ENCODE measurements around the gene FRRS1. TPM values are rescaled to one million over a fixed set of nuclear protein-coding genes. Genes with fewer than 3 reads are reported as not detected.

FRRS1 gene
- total and polyA plus RNA-seq, 10 of the 15 experiments (the other 5 are each of a cell fraction or from before 2014, with no cell fraction given) = 0.13 to 18.9 (median 8.0) TPM

DNA sequence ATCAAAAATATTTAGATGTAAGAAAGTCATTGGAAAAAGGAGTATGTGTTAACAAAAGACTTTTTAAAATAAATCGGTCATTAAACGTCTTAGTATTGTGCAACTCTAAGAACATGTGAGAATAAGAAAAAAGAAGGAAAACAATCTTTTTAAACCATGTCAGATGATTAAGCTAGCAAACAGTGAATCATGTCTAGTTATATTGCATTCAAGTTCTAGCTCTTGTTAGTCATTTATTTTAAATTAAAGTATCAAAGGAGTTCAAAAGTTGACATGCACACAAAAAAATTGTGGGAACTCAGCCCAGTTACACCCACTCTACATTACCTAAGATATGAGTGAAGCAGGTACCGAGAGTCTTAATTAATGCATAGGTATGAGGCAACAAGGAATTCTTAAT is 9.8 kb downstream of the FRRS1 start (continued):
- TF ChIP-seq RCOR1 (conservative IDR thresholded peaks at IDR 0.05; ENCODE audit: low read depth, low read length) (no peak), RFX5 (IDR thresholded peaks at IDR 0.05; ENCODE audit: low read depth, low read length) (no peak), LARP7 (IDR thresholded peaks at IDR 0.05) (no peak), DPF2 (IDR thresholded peaks at IDR 0.05) (no peak), ZSCAN29 (IDR thresholded peaks at IDR 0.05) (no peak)

DNA sequence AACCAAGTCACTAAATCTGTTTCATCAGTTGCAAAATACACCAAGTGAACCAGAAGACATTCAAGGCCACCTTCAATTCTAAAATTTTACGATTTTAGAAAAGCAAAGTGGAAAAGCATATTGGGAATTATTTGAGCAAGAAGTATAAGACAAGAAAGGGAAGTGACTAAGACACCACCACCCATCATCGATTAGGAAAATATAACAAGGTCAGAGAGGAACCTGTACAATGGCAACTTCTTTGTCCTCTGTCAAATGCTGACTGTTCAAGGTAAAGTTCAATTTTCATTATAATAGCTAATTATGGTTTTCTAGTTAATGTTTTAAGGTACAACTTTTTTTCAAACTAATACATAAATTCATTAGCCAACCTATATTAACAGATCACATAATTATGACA is 10.8 kb downstream of the FRRS1 start:
- peaks cover 4% of the 10 kb centered on the region; the same call in 2 of the 3 replicates for H3K9me3 ChIP-seq (replicated peaks; ENCODE audit: control insufficient read depth, insufficient read depth, low read length)
- H3K79me2 ChIP-seq (ENCODE audit: control insufficient read depth, insufficient read depth, low read length) = peaks cover 54% of the 10 kb centered on the region
- in situ Hi-C loops (cut with MboI) = loop anchor here (25.0 kb wide), 2 partner anchors 1632 to 1843 kb away; partner anchors contain the start of gene DPYD
- intact Hi-C loops (cut with micrococcal nuclease; ENCODE audit: unreplicated experiment) = no loop called here
- H3K27ac ChIP-seq (ENCODE audit: control insufficient read depth, insufficient read depth) = no peak overlapping the region
- no peaks in the 10 kb centered on the region; a peak in 1 of 4 replicates for H3K36me3 ChIP-seq (ENCODE audit: control insufficient read depth in 2 of 2, insufficient read depth in 2 of 2, low read length in 1 of 2)
- POLR2A ChIA-PET = interaction anchor here (1.6 to 1.7 kb wide), 2 partner anchors 11 to 31 kb away, joined by 4 to 6 read pairs; partner anchors contain the start of gene FRRS1
- H2AFZ ChIP-seq (ENCODE audit: control insufficient read depth, low read depth, low read length) = no peak overlapping the region
- DNase-seq (ENCODE audit: low read depth, low spot score) (no peak), ATAC-seq (0 out of 3 replicates have a peak, but pooled peaks have one; percentile 13), FAIRE-seq (no peak)
- WGBS (ENCODE audit: insufficient coverage, insufficient replicate concordance, low lambda C conversion rate, missing lambda C conversion rate) = 37% methylated on average over 2 of the region's 2 CpGs
- no peaks in the 10 kb centered on the region for H4K20me1 ChIP-seq (ENCODE audit: control insufficient read depth, insufficient read depth)
- TF ChIP-seq SPI1 (IDR thresholded peaks at IDR 0.05; ENCODE audit: borderline replicate concordance, insufficient read depth, low read depth, low read length) = peak; percentile 37; the same call in 1 of the 2 replicates
- TF ChIP-seq, protein P1, sequence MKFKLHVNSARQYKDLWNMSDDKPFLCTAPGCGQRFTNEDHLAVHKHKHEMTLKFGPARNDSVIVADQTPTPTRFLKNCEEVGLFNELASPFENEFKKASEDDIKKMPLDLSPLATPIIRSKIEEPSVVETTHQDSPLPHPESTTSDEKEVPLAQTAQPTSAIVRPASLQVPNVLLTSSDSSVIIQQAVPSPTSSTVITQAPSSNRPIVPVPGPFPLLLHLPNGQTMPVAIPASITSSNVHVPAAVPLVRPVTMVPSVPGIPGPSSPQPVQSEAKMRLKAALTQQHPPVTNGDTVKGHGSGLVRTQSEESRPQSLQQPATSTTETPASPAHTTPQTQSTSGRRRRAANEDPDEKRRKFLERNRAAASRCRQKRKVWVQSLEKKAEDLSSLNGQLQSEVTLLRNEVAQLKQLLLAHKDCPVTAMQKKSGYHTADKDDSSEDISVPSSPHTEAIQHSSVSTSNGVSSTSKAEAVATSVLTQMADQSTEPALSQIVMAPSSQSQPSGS (IDR thresholded peaks at IDR 0.05; ENCODE audit: low read length) = no peak
- CTCF ChIA-PET = interaction anchor here (1.1 to 4.7 kb wide), 2 partner anchors 10 to 12 kb away, joined by 3 to 40 read pairs; partner anchors contain the start of gene FRRS1
- no peaks in the 10 kb centered on the region for H3K27me3 ChIP-seq (replicated peaks in 1 of 2; ENCODE audit: control insufficient read depth in 2 of 2, insufficient read depth in 2 of 2, low read length in 1 of 2)
- SMC1A ChIA-PET (ENCODE audit: uncharacterized antibody, unreplicated experiment) = interaction anchor here (0.9 to 8.1 kb wide), 2 partner anchors 12 to 98 kb away, joined by 3 to 99 read pairs; partner anchors contain the start of gene FRRS1
- no peak overlapping the region for H3K4me3 ChIP-seq
- no peak overlapping the region for H3K9ac ChIP-seq (ENCODE audit: control insufficient read depth, insufficient read depth, low read length)
- RAD21 ChIA-PET (ENCODE audit: unreplicated experiment) = interaction anchor here (1.9 to 3.9 kb wide), 2 partner anchors 10 to 31 kb away, joined by 8 to 21 read pairs; partner anchors contain the start of gene FRRS1
- no peak overlapping the region for H3K4me2 ChIP-seq (ENCODE audit: control insufficient read depth, insufficient read depth)
- peaks cover 36% of the 10 kb centered on the region for H3K4me1 ChIP-seq (ENCODE audit: control insufficient read depth, insufficient read depth, low read length)
- BruUV-seq (replicated peaks) = no TSS peak
